ENCODE data around the gene NTSR1. TPM values are rescaled to one million over a fixed set of nuclear protein-coding genes. Genes with fewer than 3 reads are reported as not detected.

Gene NTSR1
- total and polyA plus RNA-seq, 2 donors (not counting 1 experiment from before 2014, with no cell fraction given) = not detected

- H3K9ac ChIP-seq (ENCODE audit: low read length) = no peak overlapping the region
- H3K27me3 Mint-ChIP-seq = no peaks in the 10 kb centered on the region
- DNase-seq = no peak
- H3K27ac ChIP-seq (ENCODE audit: low read length in 2 of 2) = no peak overlapping the region
- H2AFZ ChIP-seq (ENCODE audit: insufficient read depth, low read depth, low read length, poor library complexity, severe bottlenecking) = no peak overlapping the region
- H3K4me1 ChIP-seq (ENCODE audit: control insufficient read depth in 2 of 2, insufficient read depth in 2 of 2, low read length in 2 of 2) = no peaks in the 10 kb centered on the region
- no peaks in the 10 kb centered on the region for H3K36me3 ChIP-seq (replicated peaks in 1 of 2; ENCODE audit: control extremely low read depth in 1 of 2, control insufficient read depth in 1 of 2, extremely low read depth in 1 of 2, insufficient read depth in 2 of 2, low read length in 1 of 2)
- H3K4me1 Mint-ChIP-seq = no peaks in the 10 kb centered on the region
- POLR2A ChIA-PET = no interaction called here
- WGBS (ENCODE audit: insufficient coverage) = over 99% methylated on average over 12 of the region's 12 CpGs
- TF ChIP-seq, protein P1, sequence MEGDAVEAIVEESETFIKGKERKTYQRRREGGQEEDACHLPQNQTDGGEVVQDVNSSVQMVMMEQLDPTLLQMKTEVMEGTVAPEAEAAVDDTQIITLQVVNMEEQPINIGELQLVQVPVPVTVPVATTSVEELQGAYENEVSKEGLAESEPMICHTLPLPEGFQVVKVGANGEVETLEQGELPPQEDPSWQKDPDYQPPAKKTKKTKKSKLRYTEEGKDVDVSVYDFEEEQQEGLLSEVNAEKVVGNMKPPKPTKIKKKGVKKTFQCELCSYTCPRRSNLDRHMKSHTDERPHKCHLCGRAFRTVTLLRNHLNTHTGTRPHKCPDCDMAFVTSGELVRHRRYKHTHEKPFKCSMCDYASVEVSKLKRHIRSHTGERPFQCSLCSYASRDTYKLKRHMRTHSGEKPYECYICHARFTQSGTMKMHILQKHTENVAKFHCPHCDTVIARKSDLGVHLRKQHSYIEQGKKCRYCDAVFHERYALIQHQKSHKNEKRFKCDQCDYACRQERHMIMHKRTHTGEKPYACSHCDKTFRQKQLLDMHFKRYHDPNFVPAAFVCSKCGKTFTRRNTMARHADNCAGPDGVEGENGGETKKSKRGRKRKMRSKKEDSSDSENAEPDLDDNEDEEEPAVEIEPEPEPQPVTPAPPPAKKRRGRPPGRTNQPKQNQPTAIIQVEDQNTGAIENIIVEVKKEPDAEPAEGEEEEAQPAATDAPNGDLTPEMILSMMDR (IDR thresholded peaks at IDR 0.05) = no peak
- TF ChIP-seq EZH2 (IDR thresholded peaks at IDR 0.05; ENCODE audit: borderline replicate concordance, insufficient read depth, low read depth, low read length, poor library complexity, severe bottlenecking) = no peak
- no peaks in the 10 kb centered on the region for H3K27me3 ChIP-seq (replicated peaks in 1 of 4; ENCODE audit: control extremely low read depth in 1 of 4, control insufficient read depth in 3 of 4, insufficient read depth in 4 of 4, low read length in 3 of 4)
- CTCF ChIA-PET = interaction anchor here (0.9 to 1.0 kb wide), 2 partner anchors 16 to 143 kb away, joined by 3 read pairs; no protein-coding TSS in a partner anchor
- no peak overlapping the region for H3K4me3 Mint-ChIP-seq
- H3K9me3 Mint-ChIP-seq (ENCODE audit: insufficient read depth) = no peaks in the 10 kb centered on the region
- intact Hi-C loops (cut with micrococcal nuclease) = no loop called here
- H3K79me2 ChIP-seq (ENCODE audit: control insufficient read depth, insufficient read depth, low read length) = peaks cover 4% of the 10 kb centered on the region
- H4K20me1 ChIP-seq (ENCODE audit: control insufficient read depth, insufficient read depth, low read length, poor library complexity, severe bottlenecking) = no peaks in the 10 kb centered on the region
- no peak overlapping the region for H3K4me3 ChIP-seq (ENCODE audit: control extremely low read depth in 1 of 5, extremely low read depth in 1 of 5, insufficient read depth in 1 of 5, low read depth in 2 of 5, low read length in 4 of 5)
- no peak for ATAC-seq (ENCODE audit: low read depth)
- H3K27ac Mint-ChIP-seq = peak overlapping the region; percentile 46
- no peaks in the 10 kb centered on the region for H3K9me3 ChIP-seq (ENCODE audit: control extremely low read depth in 1 of 3, control insufficient read depth in 2 of 3, insufficient read depth in 1 of 3, low read length in 2 of 3)
- H3K4me2 ChIP-seq (replicated peaks; ENCODE audit: low read depth, low read length, poor library complexity, severe bottlenecking) = no peak overlapping the region
Observed at GRCh38 chr20:62665153-62665754, 43.4 kb upstream of the NTSR1 start.

Measured in B cell (primary cell).